ENCODE results near the gene BRINP1. TPM values are rescaled to one million over a fixed set of nuclear protein-coding genes. Genes with fewer than 3 reads are reported as not detected.

BRINP1 gene
- total and polyA plus RNA-seq, 2 of the 8 experiments (the other 6 are each of a cell fraction or from before 2014, with no cell fraction given): 19.5 to 20.5 TPM

DNA sequence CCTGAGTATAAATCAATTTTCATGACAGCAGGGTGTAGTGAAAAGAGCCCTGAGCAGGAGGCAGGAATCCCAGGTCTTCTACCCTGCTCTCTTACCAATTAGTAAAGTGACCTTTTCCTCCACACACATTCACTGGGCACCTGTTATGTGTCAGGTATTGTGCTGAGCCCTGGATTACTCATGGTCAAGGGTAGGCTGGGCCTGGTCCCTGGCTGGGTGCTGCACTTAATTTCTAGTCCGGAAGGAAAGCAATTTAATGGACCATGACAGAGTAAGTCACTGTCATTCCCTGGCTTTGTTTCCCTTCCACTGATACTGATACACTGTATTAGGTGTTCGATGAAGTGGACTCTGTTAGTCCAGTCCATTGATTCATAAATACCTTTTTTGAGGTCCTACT is 29.1 kb upstream of the BRINP1 start:
- FAIRE-seq: no peak
- CTCF ChIA-PET (ENCODE audit: partially characterized antibody): interaction anchor here (1.7 kb wide), 1 partner anchor 21 kb away, joined by 5 read pairs; no protein-coding TSS in a partner anchor
- no peak for TF ChIP-seq POU5F1 (IDR thresholded peaks at IDR 0.05; ENCODE audit: low read depth, low read length)
- TF ChIP-seq BRCA1 (IDR thresholded peaks at IDR 0.05; ENCODE audit: low read depth, low read length): no peak
- no peak for TF ChIP-seq RXRA (IDR thresholded peaks at IDR 0.05; ENCODE audit: insufficient read depth, low read depth, low read length)
- TF ChIP-seq SIRT6 (IDR thresholded peaks at IDR 0.05; ENCODE audit: low read length): no peak
- no peak for TF ChIP-seq ZNF274 (IDR thresholded peaks at IDR 0.05; ENCODE audit: borderline replicate concordance, extremely low read depth, low read length)
- no peak for TF ChIP-seq FOSL1 (IDR thresholded peaks at IDR 0.05; ENCODE audit: insufficient read depth, low read depth, low read length)
- no peak for TF ChIP-seq RBBP5 (IDR thresholded peaks at IDR 0.05; ENCODE audit: borderline replicate concordance, low read depth, low read length)
- no peak for TF ChIP-seq SRF (IDR thresholded peaks at IDR 0.05; ENCODE audit: low read depth, low read length)
- no peak for TF ChIP-seq GABPA (IDR thresholded peaks at IDR 0.05; ENCODE audit: borderline replicate concordance, insufficient read depth, low read length)
- TF ChIP-seq KDM1A (IDR thresholded peaks at IDR 0.05; ENCODE audit: borderline replicate concordance, low read length): no peak
- no peak for TF ChIP-seq SP1 (IDR thresholded peaks at IDR 0.05; ENCODE audit: low read depth, low read length)
- TF ChIP-seq POLR2A (IDR thresholded peaks at IDR 0.05; ENCODE audit: control extremely low read depth in 1 of 2, low read depth in 2 of 2, low read length in 2 of 2): no peak
- TF ChIP-seq CTCF (IDR thresholded peaks at IDR 0.05; ENCODE audit: control extremely low read depth in 1 of 3, insufficient read depth in 1 of 3, low read depth in 1 of 3, low read length in 3 of 3): no peak

More for the DNA sequence above, 29.1 kb upstream of the BRINP1 start:
- Histone ChIP-seq H2AFZ (ENCODE audit: low read length) (no peak overlapping the region), H3K9me3 (ENCODE audit: insufficient read depth in 2 of 2, low read depth in 1 of 2, low read length in 1 of 2) (no peaks in the 10 kb centered on the region), H3K4me1 (replicated peaks in 1 of 4; ENCODE audit: control insufficient read depth in 3 of 4, insufficient read depth in 4 of 4, low read length in 3 of 4) (peaks cover 0 to 3% (median 0%) of the 10 kb centered on the region in 4 experiments; a peak in 2 of 7 replicates), H2AK5ac (ENCODE audit: low read depth, low read length) (no peak overlapping the region), H4K8ac (ENCODE audit: extremely low read depth, insufficient read depth, low read length) (no peak overlapping the region), H3K23ac (ENCODE audit: insufficient read length) (no peak overlapping the region), H2BK5ac (ENCODE audit: low read depth, low read length) (no peak overlapping the region), H3K9ac (replicated peaks in 1 of 4; ENCODE audit: extremely low read depth in 1 of 4, low read depth in 3 of 4, low read length in 3 of 4) (no peak overlapping the region), H3K27ac (ENCODE audit: low read depth, low read length) (no peak overlapping the region), H3K79me2 (ENCODE audit: control insufficient read depth in 1 of 2, insufficient read depth in 2 of 2, low read length in 2 of 2) (no peaks in the 10 kb centered on the region), H2BK15ac (ENCODE audit: low read length) (no peak overlapping the region), H3K56ac (replicated peaks; ENCODE audit: insufficient read length, low read depth, low read length) (no peak overlapping the region), H3K18ac (ENCODE audit: extremely low read depth, low read length) (no peak overlapping the region), H2BK12ac (ENCODE audit: low read depth, low read length) (no peak overlapping the region), H4K91ac (replicated peaks; ENCODE audit: insufficient read length, low read length) (no peak overlapping the region), H4K20me1 (replicated peaks in 1 of 2; ENCODE audit: control insufficient read depth in 1 of 2, insufficient read depth in 2 of 2, low read length in 2 of 2) (no peaks in the 10 kb centered on the region), H2BK120ac (replicated peaks; ENCODE audit: low read depth, low read length) (no peak overlapping the region), H3K27me3 (replicated peaks in 1 of 4; ENCODE audit: control insufficient read depth in 3 of 4, extremely low read depth in 1 of 4, insufficient read depth in 3 of 4, low read length in 3 of 4) (no peaks in the 10 kb centered on the region), H2BK20ac (ENCODE audit: low read length) (no peak overlapping the region), H3K79me1 (ENCODE audit: low read depth, low read length) (no peaks in the 10 kb centered on the region), H3K36me3 (ENCODE audit: control insufficient read depth in 2 of 4, insufficient read depth in 4 of 4, low read length in 3 of 4) (no peaks in the 10 kb centered on the region), H3K23me2 (ENCODE audit: low read depth, low read length) (no peaks in the 10 kb centered on the region; the same call in 1 of the 2 replicates), H3K4ac (replicated peaks; ENCODE audit: insufficient read length, low read depth, low read length) (no peak overlapping the region), H3K14ac (ENCODE audit: insufficient read length) (no peak overlapping the region), H4K5ac (ENCODE audit: insufficient read length, low read depth, low read length) (no peak overlapping the region), H3K4me3 (ENCODE audit: extremely low read depth in 1 of 4, insufficient read depth in 2 of 4, low read depth in 3 of 4, low read length in 4 of 4) (no peak overlapping the region), H3K4me2 (ENCODE audit: insufficient read depth in 1 of 2, low read depth in 2 of 2, low read length in 2 of 2) (no peak overlapping the region)
- POLR2A ChIA-PET (ENCODE audit: partially characterized antibody): no interaction called here
- WGBS, 2 experiments (ENCODE audit: extremely low coverage in 1 of 2, insufficient coverage in 1 of 2, insufficient read length in 1 of 2, insufficient replicate concordance in 2 of 2, low coverage in 1 of 2, low lambda C conversion rate in 2 of 2, missing lambda C conversion rate in 1 of 2): 93% methylated on average over 2 of the region's 2 CpGs; no CpG with 5 or more reads in 1 of the 2 experiments
- DNase-seq (ENCODE audit: low read depth in 1 of 2, low spot score in 2 of 2): no peak
